Measurements from ENCODE around the gene VARS1. TPM values are rescaled to one million over a fixed set of nuclear protein-coding genes. Genes with fewer than 3 reads are reported as not detected.
"Not testable (repeated sequence)": the region's sequence is repeated elsewhere in the genome, so short reads cannot be mapped to it uniquely, and the experiment has no call there.

Gene VARS1
- total and polyA plus RNA-seq, 2 experiments from 2014 or later: 39.1 to 47.6 TPM

DNA sequence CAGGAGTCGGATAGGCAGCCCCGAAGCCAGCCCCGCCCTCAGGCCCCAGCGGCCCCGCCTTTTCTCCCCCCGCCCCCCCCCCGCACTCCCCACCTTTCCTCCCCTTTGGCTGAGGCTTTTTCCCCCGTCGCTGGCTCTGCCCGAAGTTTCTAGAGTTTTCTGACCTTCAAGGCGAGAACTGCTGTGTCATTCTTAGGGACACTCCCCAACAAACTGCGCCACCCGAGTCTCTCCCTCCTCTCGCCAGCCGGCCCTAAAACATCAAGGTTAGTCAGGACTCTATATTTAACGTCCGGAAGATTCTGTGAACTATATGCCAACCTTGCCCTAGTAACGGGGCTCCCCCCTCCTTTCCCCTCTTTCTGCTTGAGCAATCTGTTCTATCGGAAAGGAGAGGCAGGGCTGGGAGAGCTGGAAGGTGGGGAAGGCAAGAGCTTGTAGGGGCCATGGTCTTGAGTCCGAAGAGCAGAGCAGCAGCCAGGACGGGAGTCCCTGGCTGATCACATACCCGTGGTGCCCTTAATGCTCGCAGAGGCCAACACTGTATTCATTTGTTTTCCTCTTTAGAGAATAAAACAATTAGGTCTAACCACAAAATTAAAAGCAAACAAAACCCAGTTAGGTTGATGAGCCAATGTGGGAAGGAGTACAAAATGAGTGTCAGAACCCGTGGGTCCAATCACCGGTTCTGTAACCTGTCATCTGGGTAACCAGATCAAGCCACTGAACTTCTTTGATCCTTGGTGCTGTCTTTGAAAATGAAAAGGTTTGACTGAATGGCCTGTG is 26.7 kb upstream of the VARS1 start:
- H3K9ac ChIP-seq: peak overlapping the region; percentile 94
- peak overlapping the region; percentile 91 for H3K4me2 ChIP-seq (ENCODE audit: unreplicated experiment)
- TF ChIP-seq EZH2 (IDR thresholded peaks at IDR 0.05; ENCODE audit: insufficient read depth, poor library complexity, severe bottlenecking): no peak
- TF ChIP-seq EZH2phosphoT487 (IDR thresholded peaks at IDR 0.05; ENCODE audit: insufficient read depth, low read depth): no peak
- H4K20me1 ChIP-seq (ENCODE audit: insufficient read depth): no peaks in the 10 kb centered on the region
- in situ Hi-C loops (cut with MboI): no loop called here
- peak overlapping the region; percentile 85 for H3K4me3 ChIP-seq
- H3K27ac ChIP-seq: peak overlapping the region; percentile 97
- H3K9me2 ChIP-seq (ENCODE audit: insufficient read depth): no peaks in the 10 kb centered on the region
- no peaks in the 10 kb centered on the region for H3K36me3 ChIP-seq (ENCODE audit: low read depth)
- H3F3A ChIP-seq (ENCODE audit: insufficient read depth): peaks cover 64% of the 10 kb centered on the region
- DNase-seq: peak; percentile 90
- H3K79me2 ChIP-seq (ENCODE audit: insufficient read depth): peaks cover 61% of the 10 kb centered on the region
- peak overlapping the region; percentile 90 for H2AFZ ChIP-seq
- peaks cover 28% of the 10 kb centered on the region for H3K4me1 ChIP-seq (ENCODE audit: insufficient read depth)
- WGBS, 2 experiments (ENCODE audit: low coverage in 1 of 2, low lambda C conversion rate in 2 of 2, missing lambda C conversion rate in 2 of 2): 1 to 2% methylated on average over 16 to 25 of the region's 25 CpGs
- H3K27me3 ChIP-seq (replicated peaks; ENCODE audit: insufficient read depth): no peaks in the 10 kb centered on the region
- no peaks in the 10 kb centered on the region for H3K9me3 ChIP-seq (ENCODE audit: low read depth)

DNA sequence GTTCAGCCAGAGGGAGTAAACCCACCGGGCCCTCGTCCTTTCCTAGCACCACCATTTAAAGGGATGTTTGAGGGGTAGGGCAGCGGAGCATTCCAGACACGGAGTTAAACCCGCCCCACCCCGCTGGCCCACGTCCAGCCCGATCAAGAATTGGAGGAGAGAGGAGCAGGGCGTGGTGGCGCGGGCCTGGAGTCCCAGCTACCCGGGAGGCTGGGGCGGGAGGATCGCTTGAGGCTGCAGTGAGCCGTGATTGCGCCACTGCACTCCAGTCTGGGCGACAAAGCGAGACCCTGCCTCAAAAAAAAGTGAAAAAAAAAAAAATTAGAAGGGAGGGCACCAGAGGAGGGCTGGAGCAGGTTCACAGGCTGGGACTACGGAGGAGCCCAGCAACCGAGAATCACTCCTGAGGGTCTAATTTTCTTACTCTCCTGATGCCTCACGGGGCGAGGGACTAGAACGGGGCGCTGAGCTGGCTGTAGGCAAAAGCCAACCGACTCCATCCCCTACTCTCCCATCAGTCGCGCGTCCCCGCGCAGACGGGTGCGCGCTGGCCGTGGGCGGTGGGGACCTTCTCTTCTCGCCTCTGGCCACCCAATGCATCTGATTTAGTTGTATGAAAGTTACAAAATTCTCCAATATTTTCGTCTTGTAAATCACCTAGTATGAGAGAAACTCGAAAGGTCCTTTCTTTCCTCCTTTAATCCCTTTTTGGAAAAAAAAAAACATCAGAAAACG is 25.9 kb upstream of the VARS1 start:
- in situ Hi-C loops (cut with MboI): no loop called here
- WGBS, 2 experiments (ENCODE audit: low coverage in 1 of 2, low lambda C conversion rate in 2 of 2, missing lambda C conversion rate in 2 of 2): 5 to 8% methylated on average over 34 to 39 of the region's 39 CpGs

DNA sequence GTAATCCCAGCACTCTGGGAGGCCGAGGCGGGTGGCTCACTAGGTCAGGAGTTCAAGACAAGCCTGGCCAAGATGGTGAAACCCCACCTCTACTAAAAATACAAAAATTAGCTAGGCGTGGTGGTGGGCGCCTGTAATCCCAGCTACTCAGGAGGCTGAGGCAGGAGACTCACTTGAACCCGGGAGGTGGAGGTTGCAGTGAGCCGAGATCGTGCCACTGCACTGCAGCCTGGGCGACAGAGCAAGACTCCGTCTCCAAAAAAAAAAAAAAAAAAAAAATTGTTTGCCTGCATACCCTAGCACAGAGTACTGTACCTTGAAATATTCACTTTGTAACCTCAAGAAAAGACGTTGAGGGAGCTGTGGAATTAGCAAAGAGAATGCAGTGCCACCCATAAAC is 24.8 kb upstream of the VARS1 start:
- DNase-seq; H3K9ac ChIP-seq; H3K36me3 ChIP-seq (ENCODE audit: low read depth); H2AFZ ChIP-seq; H3K4me3 ChIP-seq; H4K20me1 ChIP-seq (ENCODE audit: insufficient read depth); H3K9me3 ChIP-seq (ENCODE audit: low read depth); H3K4me2 ChIP-seq (ENCODE audit: unreplicated experiment); H3K9me2 ChIP-seq (ENCODE audit: insufficient read depth); H3K27me3 ChIP-seq (replicated peaks; ENCODE audit: insufficient read depth); in situ Hi-C loops (cut with MboI): not testable (repeated sequence)
- 93% methylated on average over 5 to 10 of the region's 10 CpGs for WGBS, 2 experiments (ENCODE audit: low coverage in 1 of 2, low lambda C conversion rate in 2 of 2, missing lambda C conversion rate in 2 of 2)
- Histone ChIP-seq H3K79me2 (ENCODE audit: insufficient read depth) (peaks cover 52% of the 10 kb centered on the region), H3F3A (ENCODE audit: insufficient read depth) (peaks cover 52% of the 10 kb centered on the region), H3K4me1 (ENCODE audit: insufficient read depth) (peaks cover 22% of the 10 kb centered on the region), H3K27ac (0 out of 2 replicates have a peak overlapping the region, but pooled peaks have one; percentile 75)

More for the DNA sequence above, 25.9 kb upstream of the VARS1 start:
- peak overlapping the region; percentile 97 for H3K27ac ChIP-seq
- peak overlapping the region; percentile 91 for H3K4me2 ChIP-seq (ENCODE audit: unreplicated experiment)
- peak overlapping the region; percentile 85 for H3K4me3 ChIP-seq
- H4K20me1 ChIP-seq (ENCODE audit: insufficient read depth): no peaks in the 10 kb centered on the region
- peaks cover 58% of the 10 kb centered on the region for H3F3A ChIP-seq (ENCODE audit: insufficient read depth)
- H3K27me3 ChIP-seq (replicated peaks; ENCODE audit: insufficient read depth): no peaks in the 10 kb centered on the region
- peaks cover 61% of the 10 kb centered on the region for H3K79me2 ChIP-seq (ENCODE audit: insufficient read depth)
- no peaks in the 10 kb centered on the region for H3K36me3 ChIP-seq (ENCODE audit: low read depth)
- peak overlapping the region; percentile 94 for H3K9ac ChIP-seq
- TF ChIP-seq EZH2 (IDR thresholded peaks at IDR 0.05; ENCODE audit: insufficient read depth, poor library complexity, severe bottlenecking): no peak
- no peak for TF ChIP-seq EZH2phosphoT487 (IDR thresholded peaks at IDR 0.05; ENCODE audit: insufficient read depth, low read depth)
- no peaks in the 10 kb centered on the region for H3K9me2 ChIP-seq (ENCODE audit: insufficient read depth)
- H2AFZ ChIP-seq: peak overlapping the region; percentile 90
- peaks cover 26% of the 10 kb centered on the region for H3K4me1 ChIP-seq (ENCODE audit: insufficient read depth)
- DNase-seq: peak; percentile 77
- H3K9me3 ChIP-seq (ENCODE audit: low read depth): no peaks in the 10 kb centered on the region

DNA sequence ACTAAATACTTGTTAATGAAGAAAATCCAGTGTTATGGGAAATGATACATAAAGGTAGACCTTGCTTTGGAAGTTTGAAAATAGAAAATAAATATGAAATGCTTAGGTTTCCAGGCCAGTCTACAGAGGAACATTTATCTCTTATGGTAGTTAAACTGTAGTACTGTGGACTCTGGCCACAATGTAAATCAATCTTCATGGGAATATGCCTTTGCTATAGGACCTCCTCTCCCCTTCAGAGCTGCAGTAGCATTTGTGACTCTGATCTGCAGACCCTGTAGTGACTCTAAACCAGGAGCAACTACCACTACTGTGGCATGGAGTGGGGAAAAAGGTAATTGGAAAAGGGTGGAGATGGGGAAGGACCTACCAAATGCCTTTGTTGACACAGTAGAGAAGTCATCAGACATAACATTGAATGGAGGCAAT is 24.3 kb upstream of the VARS1 start:
- Histone ChIP-seq H3K9me3 (ENCODE audit: low read depth) (no peaks in the 10 kb centered on the region), H4K20me1 (ENCODE audit: insufficient read depth) (no peaks in the 10 kb centered on the region), H3K4me2 (ENCODE audit: unreplicated experiment) (no peak overlapping the region), H3F3A (ENCODE audit: insufficient read depth) (peaks cover 51% of the 10 kb centered on the region), H3K27ac (peak overlapping the region; percentile 75), H3K4me1 (ENCODE audit: insufficient read depth) (peaks cover 22% of the 10 kb centered on the region), H3K4me3 (no peak overlapping the region), H3K79me2 (ENCODE audit: insufficient read depth) (peaks cover 51% of the 10 kb centered on the region), H3K36me3 (ENCODE audit: low read depth) (no peaks in the 10 kb centered on the region), H3K27me3 (replicated peaks; ENCODE audit: insufficient read depth) (no peaks in the 10 kb centered on the region), H3K9ac (0 out of 2 replicates have a peak overlapping the region, but pooled peaks have one; percentile 11), H3K9me2 (ENCODE audit: insufficient read depth) (no peaks in the 10 kb centered on the region), H2AFZ (no peak overlapping the region)
- no peak for TF ChIP-seq EZH2 (IDR thresholded peaks at IDR 0.05; ENCODE audit: insufficient read depth, poor library complexity, severe bottlenecking)
- TF ChIP-seq EZH2phosphoT487 (IDR thresholded peaks at IDR 0.05; ENCODE audit: insufficient read depth, low read depth): no peak
- in situ Hi-C loops (cut with MboI): no loop called here
- DNase-seq: no peak

DNA sequence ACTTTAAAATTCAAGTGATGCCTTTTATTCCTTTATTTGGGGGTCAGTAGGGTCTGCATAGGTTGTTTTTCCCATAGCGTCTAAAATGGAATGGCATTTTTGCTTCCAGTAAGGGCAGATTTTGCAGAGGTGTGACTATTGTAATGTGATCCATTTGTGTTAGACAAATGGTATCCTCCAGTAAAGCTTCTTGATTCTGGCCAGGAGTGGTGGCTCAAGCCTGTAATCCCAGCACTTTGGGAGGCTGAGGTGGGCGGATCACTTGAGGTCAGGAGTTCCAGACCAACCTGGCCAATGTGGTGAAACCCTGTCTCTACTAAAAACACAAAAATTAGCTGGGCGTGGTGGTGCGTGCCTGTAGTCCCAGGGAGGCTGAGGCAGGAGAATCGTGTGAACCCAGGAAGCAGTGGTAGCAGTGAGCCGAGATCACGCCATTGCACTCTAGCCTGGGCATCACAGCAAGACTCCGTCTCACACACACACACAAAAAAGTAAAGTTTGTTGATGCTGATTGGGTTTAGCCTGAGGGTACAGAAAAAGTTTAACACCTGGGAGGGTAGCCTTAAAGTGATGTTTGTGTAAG is 22.5 kb upstream of the VARS1 start:
- in situ Hi-C loops (cut with MboI); H3K9me3 ChIP-seq (ENCODE audit: low read depth); H3K36me3 ChIP-seq (ENCODE audit: low read depth); H3K9me2 ChIP-seq (ENCODE audit: insufficient read depth); H2AFZ ChIP-seq; H4K20me1 ChIP-seq (ENCODE audit: insufficient read depth); H3K27me3 ChIP-seq (replicated peaks; ENCODE audit: insufficient read depth): not testable (repeated sequence)
- peak overlapping the region; percentile 50 for H3K9ac ChIP-seq
- peaks cover 33% of the 10 kb centered on the region for H3K4me1 ChIP-seq (ENCODE audit: insufficient read depth)
- H3K4me3 ChIP-seq: peak overlapping the region; percentile 71
- H3K79me2 ChIP-seq (ENCODE audit: insufficient read depth): peaks cover 35% of the 10 kb centered on the region
- peak overlapping the region; percentile 75 for H3K27ac ChIP-seq
- WGBS, 2 experiments (ENCODE audit: low coverage in 1 of 2, low lambda C conversion rate in 2 of 2, missing lambda C conversion rate in 2 of 2): 15 to 16% methylated on average over 8 of the region's 8 CpGs
- DNase-seq: peak; percentile 42
- peaks cover 59% of the 10 kb centered on the region for H3F3A ChIP-seq (ENCODE audit: insufficient read depth)
- H3K4me2 ChIP-seq (ENCODE audit: unreplicated experiment): peak overlapping the region; percentile 85

DNA sequence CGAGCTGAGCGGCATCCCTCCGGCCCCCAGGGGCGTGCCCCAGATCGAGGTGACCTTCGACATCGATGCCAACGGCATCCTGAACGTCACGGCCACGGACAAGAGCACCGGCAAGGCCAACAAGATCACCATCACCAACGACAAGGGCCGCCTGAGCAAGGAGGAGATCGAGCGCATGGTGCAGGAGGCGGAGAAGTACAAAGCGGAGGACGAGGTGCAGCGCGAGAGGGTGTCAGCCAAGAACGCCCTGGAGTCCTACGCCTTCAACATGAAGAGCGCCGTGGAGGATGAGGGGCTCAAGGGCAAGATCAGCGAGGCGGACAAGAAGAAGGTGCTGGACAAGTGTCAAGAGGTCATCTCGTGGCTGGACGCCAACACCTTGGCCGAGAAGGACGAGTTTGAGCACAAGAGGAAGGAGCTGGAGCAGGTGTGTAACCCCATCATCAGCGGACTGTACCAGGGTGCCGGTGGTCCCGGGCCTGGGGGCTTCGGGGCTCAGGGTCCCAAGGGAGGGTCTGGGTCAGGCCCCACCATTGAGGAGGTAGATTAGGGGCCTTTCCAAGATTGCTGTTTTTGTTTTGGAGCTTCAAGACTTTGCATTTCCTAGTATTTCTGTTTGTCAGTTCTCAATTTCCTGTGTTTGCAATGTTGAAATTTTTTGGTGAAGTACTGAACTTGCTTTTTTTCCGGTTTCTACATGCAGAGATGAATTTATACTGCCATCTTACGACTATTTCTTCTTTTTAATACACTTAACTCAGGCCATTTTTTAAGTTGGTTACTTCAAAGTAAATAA is 21.8 kb upstream of the VARS1 start:
- H3K4me3 ChIP-seq: peak overlapping the region; percentile 71
- H3K9ac ChIP-seq: peak overlapping the region; percentile 50
- H3K9me3 ChIP-seq (ENCODE audit: low read depth); H3K27me3 ChIP-seq (replicated peaks; ENCODE audit: insufficient read depth); H4K20me1 ChIP-seq (ENCODE audit: insufficient read depth); H3K36me3 ChIP-seq (ENCODE audit: low read depth); H2AFZ ChIP-seq; in situ Hi-C loops (cut with MboI); H3K9me2 ChIP-seq (ENCODE audit: insufficient read depth): not testable (repeated sequence)
- H3K79me2 ChIP-seq (ENCODE audit: insufficient read depth): peaks cover 31% of the 10 kb centered on the region
- WGBS, 2 experiments (ENCODE audit: low coverage in 1 of 2, low lambda C conversion rate in 2 of 2, missing lambda C conversion rate in 2 of 2): 47 to 48% methylated on average over 14 to 16 of the region's 37 CpGs
- H3K27ac ChIP-seq: peak overlapping the region; percentile 75
- H3K4me2 ChIP-seq (ENCODE audit: unreplicated experiment): peak overlapping the region; percentile 85
- H3K4me1 ChIP-seq (ENCODE audit: insufficient read depth): peaks cover 30% of the 10 kb centered on the region
- peak; percentile 70 for DNase-seq
- peaks cover 58% of the 10 kb centered on the region for H3F3A ChIP-seq (ENCODE audit: insufficient read depth)
